Measurements from ENCODE around the gene FAM210A.

DNA sequence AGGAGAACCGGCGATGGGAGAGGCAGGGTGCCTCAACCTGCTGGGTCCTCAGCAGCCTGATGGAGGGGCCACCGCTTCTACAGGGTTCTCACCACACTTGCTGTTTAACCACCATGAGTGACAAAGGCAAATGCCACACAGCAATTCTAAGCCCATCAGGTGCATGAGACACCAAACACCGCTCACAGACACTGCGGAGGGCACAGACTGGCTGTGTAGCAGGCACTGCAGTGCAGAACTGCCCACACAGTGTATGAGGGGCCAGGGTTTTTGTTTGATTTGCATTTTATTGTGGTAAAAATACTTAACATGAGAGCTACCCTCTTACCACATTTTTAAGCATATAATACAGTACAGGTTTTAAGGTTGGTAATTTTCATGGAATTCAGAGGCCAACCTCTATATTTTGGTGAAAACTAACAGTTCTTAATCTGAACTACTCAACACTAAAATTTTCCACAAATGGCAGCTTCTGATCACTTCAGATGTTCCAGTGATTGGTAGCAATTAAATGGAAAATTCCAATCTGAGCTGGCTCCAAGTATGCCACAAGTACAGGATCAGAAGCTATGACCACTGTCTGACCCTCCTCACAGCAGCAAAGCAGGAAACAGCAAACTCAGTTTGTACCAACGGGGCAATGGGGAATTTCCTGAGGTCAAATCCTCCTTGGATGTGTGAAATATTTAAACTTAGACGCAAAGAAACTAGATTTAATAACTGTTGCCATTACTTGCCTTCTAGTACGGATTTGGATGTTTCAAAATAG, 67.7 kb downstream of the FAM210A start:
- TF ChIP-seq, protein P1, sequence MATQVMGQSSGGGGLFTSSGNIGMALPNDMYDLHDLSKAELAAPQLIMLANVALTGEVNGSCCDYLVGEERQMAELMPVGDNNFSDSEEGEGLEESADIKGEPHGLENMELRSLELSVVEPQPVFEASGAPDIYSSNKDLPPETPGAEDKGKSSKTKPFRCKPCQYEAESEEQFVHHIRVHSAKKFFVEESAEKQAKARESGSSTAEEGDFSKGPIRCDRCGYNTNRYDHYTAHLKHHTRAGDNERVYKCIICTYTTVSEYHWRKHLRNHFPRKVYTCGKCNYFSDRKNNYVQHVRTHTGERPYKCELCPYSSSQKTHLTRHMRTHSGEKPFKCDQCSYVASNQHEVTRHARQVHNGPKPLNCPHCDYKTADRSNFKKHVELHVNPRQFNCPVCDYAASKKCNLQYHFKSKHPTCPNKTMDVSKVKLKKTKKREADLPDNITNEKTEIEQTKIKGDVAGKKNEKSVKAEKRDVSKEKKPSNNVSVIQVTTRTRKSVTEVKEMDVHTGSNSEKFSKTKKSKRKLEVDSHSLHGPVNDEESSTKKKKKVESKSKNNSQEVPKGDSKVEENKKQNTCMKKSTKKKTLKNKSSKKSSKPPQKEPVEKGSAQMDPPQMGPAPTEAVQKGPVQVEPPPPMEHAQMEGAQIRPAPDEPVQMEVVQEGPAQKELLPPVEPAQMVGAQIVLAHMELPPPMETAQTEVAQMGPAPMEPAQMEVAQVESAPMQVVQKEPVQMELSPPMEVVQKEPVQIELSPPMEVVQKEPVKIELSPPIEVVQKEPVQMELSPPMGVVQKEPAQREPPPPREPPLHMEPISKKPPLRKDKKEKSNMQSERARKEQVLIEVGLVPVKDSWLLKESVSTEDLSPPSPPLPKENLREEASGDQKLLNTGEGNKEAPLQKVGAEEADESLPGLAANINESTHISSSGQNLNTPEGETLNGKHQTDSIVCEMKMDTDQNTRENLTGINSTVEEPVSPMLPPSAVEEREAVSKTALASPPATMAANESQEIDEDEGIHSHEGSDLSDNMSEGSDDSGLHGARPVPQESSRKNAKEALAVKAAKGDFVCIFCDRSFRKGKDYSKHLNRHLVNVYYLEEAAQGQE (IDR thresholded peaks at IDR 0.05; ENCODE audit: insufficient replicate concordance, low read depth): no peak
- TF ChIP-seq, protein P2, sequence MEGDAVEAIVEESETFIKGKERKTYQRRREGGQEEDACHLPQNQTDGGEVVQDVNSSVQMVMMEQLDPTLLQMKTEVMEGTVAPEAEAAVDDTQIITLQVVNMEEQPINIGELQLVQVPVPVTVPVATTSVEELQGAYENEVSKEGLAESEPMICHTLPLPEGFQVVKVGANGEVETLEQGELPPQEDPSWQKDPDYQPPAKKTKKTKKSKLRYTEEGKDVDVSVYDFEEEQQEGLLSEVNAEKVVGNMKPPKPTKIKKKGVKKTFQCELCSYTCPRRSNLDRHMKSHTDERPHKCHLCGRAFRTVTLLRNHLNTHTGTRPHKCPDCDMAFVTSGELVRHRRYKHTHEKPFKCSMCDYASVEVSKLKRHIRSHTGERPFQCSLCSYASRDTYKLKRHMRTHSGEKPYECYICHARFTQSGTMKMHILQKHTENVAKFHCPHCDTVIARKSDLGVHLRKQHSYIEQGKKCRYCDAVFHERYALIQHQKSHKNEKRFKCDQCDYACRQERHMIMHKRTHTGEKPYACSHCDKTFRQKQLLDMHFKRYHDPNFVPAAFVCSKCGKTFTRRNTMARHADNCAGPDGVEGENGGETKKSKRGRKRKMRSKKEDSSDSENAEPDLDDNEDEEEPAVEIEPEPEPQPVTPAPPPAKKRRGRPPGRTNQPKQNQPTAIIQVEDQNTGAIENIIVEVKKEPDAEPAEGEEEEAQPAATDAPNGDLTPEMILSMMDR (IDR thresholded peaks at IDR 0.05; ENCODE audit: insufficient read depth, low read length): no peak
- TF ChIP-seq GABPA (IDR thresholded peaks at IDR 0.05; ENCODE audit: low read depth): no peak
- no peak for TF ChIP-seq POLR2AphosphoS5 (IDR thresholded peaks at IDR 0.05; ENCODE audit: low read depth)

Measured in HL-60 (cell line).